Keratinocyte (primary cell): ENCODE measurements around the gene SKAP1. TPM values are rescaled to one million over a fixed set of nuclear protein-coding genes. Genes with fewer than 3 reads are reported as not detected.

ENCODE experiments used
- DNase-seq: peaks from one replicate; pipeline ENCODE4 v3.0.0-alpha.2; 2011; ENCODE audit warnings: low read depth, missing footprints, low spot score
- FAIRE-seq: peaks from 2 replicates; lab custom pipeline; 2011; peaks lifted over from hg19 to GRCh38; lab: Jason Lieb, UNC
- H2AFZ ChIP-seq: 2 replicates; pipeline ENCODE4 v1.6.0; 2012; ENCODE audit warnings: low read length, control low read depth, inconsistent platforms; ENCODE audit not compliant: control insufficient read depth
- H3K27ac ChIP-seq: 2 replicates; pipeline ENCODE4 v1.5.1; 2011; ENCODE audit warnings: low read length; ENCODE audit not compliant: control insufficient read depth, insufficient read depth
- H3K27me3 ChIP-seq: 3 replicates; pipeline ENCODE4 v1.6.0; 2011; ENCODE audit warnings: low read length; ENCODE audit not compliant: control insufficient read depth, insufficient read depth; ENCODE audit errors: extremely low read depth
- H3K36me3 ChIP-seq, 2 experiments: 2 replicates in 1 of 2; 3 replicates in 1 of 2; pipeline ENCODE4 v1.5.1; 2011; ENCODE audit warnings: low read length in 2 of 2, mild to moderate bottlenecking in 1 of 2; ENCODE audit not compliant: control insufficient read depth in 2 of 2, insufficient read depth in 2 of 2; ENCODE audit errors: extremely low read depth in 1 of 2
- H3K4me1 ChIP-seq: 3 replicates; pipeline ENCODE4 v1.5.1; 2011; ENCODE audit warnings: low read length; ENCODE audit not compliant: control insufficient read depth, insufficient read depth; ENCODE audit errors: extremely low read depth
- H3K4me2 ChIP-seq: 3 replicates; pipeline ENCODE4 v1.6.0; 2011; ENCODE audit warnings: low read depth, low read length; ENCODE audit not compliant: control insufficient read depth, insufficient read depth; ENCODE audit errors: extremely low read depth
- H3K4me3 ChIP-seq, 3 experiments: fragments of 200-600 bp in 1 of 3; sonication (generic) in 1 of 3; 2 replicates in 2 of 3; 3 replicates in 1 of 3; pipeline ENCODE4 v1.5.1; 2011 to 2016; ENCODE audit warnings: low read length in 3 of 3, mild to moderate bottlenecking in 3 of 3, control low read depth in 2 of 3, inconsistent platforms in 1 of 3, low read depth in 1 of 3, mixed read lengths in 1 of 3, mixed run types in 1 of 3, moderate library complexity in 1 of 3; ENCODE audit not compliant: control insufficient read depth in 2 of 3, insufficient read depth in 2 of 3; ENCODE audit errors: extremely low read depth in 1 of 3
- H3K79me2 ChIP-seq: 2 replicates; pipeline ENCODE4 v1.6.0; 2012; ENCODE audit warnings: low read length; ENCODE audit not compliant: control insufficient read depth, insufficient read depth
- H3K9ac ChIP-seq: 3 replicates; pipeline ENCODE4 v1.6.0; 2011; ENCODE audit warnings: low read length; ENCODE audit not compliant: control insufficient read depth, insufficient read depth; ENCODE audit errors: extremely low read depth
- H3K9me1 ChIP-seq: 3 replicates; pipeline ENCODE4 v1.6.0; 2011; ENCODE audit warnings: low read length; ENCODE audit not compliant: control insufficient read depth, insufficient read depth; ENCODE audit errors: extremely low read depth
- H3K9me3 ChIP-seq: 2 replicates; pipeline ENCODE4 v1.5.1; 2012; ENCODE audit warnings: low read depth, low read length; ENCODE audit not compliant: control insufficient read depth
- H4K20me1 ChIP-seq: 3 replicates; pipeline ENCODE4 v1.6.0; 2011; ENCODE audit warnings: low read length; ENCODE audit not compliant: control insufficient read depth, insufficient read depth; ENCODE audit errors: extremely low read depth
- EZH2 ChIP-seq: IDR thresholded peaks from one replicate; pipeline ENCODE4 v1.6.1; 2012; ENCODE audit warnings: inconsistent platforms, mild to moderate bottlenecking, low read length, moderate library complexity
- dilution Hi-C: fragments of 300-500 bp; cut with MboI; formaldehyde crosslinking; loops from one replicate; pipeline ENCODE4 v1.7.0; 2020; ENCODE audit warnings: low sequenced_read_pairs; ENCODE audit not compliant: extremely low pct_ligation_motif_present
- polyA plus RNA-seq, 5 experiments: library from polyadenylated mRNA; depleted of rRNA in 3 of 5; stranded (reverse) in 3 of 5; stranded (forward) in 1 of 5; unstranded in 1 of 5; fragments of >200 nt; gene quantifications; 1 replicate in 1 of 5; 2 replicates in 3 of 5; 3 replicates in 1 of 5; pipeline versions ENCODE4 v1.2.1 to v1.2.3, GENCODE V29; 2011 to 2012; ENCODE audit warnings: missing spikeins in 2 of 5, low read depth in 1 of 5, low replicate concordance in 1 of 5
- TF ChIP-seq, protein P1 (sequence below), 3 experiments: IDR thresholded peaks in 1 of 3; conservative IDR thresholded peaks in 1 of 3; optimal IDR thresholded peaks in 1 of 3; 2 replicates in 2 of 3; 3 replicates in 1 of 3; pipeline versions ENCODE3 to v1.5.1; 2011; ENCODE audit warnings: low read length in 3 of 3, mild to moderate bottlenecking in 3 of 3, moderate library complexity in 2 of 3, control low read depth in 1 of 3, inconsistent platforms in 1 of 3; ENCODE audit not compliant: insufficient read depth in 2 of 3; ENCODE audit errors: extremely low read depth in 1 of 3

The SKAP1 gene
- polyA plus RNA-seq, 1 donor (not counting 4 experiments of a cell fraction or from before 2014, with no cell fraction given): not detected

DNA sequence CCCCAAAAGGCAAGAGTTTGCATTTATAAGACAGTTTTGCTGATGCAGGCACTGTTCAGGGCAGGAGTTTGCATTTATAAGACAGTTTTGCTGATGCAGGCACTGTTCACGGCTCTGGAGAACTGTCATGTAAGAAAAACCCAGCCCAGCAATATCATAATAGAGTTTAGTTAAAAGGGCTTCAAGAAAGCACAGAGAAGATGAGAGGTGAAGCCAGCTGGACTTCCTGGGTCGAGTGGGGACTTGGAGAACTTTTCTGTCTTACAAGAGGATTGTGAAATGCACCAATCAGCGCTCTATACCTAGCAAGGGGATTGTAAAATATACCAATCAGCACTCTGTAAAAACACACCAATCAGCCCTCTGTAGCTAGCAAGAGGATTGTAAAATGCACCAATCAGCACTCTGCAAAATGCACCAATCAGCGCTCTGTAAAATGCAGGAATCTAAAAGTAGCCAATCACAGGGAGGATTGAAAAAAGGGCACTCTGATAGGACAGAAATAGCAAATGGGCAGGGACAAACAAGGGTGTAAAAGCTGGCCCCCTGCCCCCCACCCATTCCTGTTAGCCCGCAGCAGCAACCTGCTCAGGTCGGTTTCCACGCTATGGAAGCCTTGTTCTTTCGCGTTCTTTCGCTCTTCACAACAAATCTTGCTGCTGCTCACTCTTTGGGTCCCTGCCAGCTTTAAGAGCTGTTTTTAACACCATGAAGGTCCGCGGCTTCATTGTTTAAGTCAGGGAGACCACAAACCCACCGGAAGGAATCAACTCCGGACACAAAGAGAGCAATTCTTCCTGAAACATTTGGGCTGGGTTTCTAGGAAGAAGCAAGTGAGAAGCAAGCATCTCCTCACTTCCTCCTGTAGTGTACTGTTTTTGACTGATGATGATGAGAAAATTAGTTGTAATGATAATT lies 327.0 kb downstream of the SKAP1 start:
- Histone ChIP-seq H3K36me3 (no peaks in the 10 kb centered on the region), H3K27me3 (no peaks in the 10 kb centered on the region), H3K27ac (no peak overlapping the region), H3K9me3 (no peaks in the 10 kb centered on the region), H3K4me3 (no peak overlapping the region), H3K79me2 (peaks cover 32% of the 10 kb centered on the region), H2AFZ (no peak overlapping the region), H3K4me2 (no peak overlapping the region), H3K9ac (no peak overlapping the region), H3K9me1 (no peaks in the 10 kb centered on the region), H4K20me1 (no peaks in the 10 kb centered on the region), H3K4me1 (peaks cover 10% of the 10 kb centered on the region)
- DNase-seq (no peak), FAIRE-seq (no peak)
- TF ChIP-seq, protein P1, sequence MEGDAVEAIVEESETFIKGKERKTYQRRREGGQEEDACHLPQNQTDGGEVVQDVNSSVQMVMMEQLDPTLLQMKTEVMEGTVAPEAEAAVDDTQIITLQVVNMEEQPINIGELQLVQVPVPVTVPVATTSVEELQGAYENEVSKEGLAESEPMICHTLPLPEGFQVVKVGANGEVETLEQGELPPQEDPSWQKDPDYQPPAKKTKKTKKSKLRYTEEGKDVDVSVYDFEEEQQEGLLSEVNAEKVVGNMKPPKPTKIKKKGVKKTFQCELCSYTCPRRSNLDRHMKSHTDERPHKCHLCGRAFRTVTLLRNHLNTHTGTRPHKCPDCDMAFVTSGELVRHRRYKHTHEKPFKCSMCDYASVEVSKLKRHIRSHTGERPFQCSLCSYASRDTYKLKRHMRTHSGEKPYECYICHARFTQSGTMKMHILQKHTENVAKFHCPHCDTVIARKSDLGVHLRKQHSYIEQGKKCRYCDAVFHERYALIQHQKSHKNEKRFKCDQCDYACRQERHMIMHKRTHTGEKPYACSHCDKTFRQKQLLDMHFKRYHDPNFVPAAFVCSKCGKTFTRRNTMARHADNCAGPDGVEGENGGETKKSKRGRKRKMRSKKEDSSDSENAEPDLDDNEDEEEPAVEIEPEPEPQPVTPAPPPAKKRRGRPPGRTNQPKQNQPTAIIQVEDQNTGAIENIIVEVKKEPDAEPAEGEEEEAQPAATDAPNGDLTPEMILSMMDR (optimal IDR thresholded peaks at IDR 0.05 in 1 of 3, IDR thresholded peaks at IDR 0.05 in 1 of 3, conservative IDR thresholded peaks at IDR 0.05 in 1 of 3; ENCODE audit: extremely low read depth in 1 of 3, insufficient read depth in 2 of 3, low read length in 3 of 3): no peak
- no peak for TF ChIP-seq EZH2
- dilution Hi-C loops: no loop called here

GRCh38 chr17:48102043-48102750 lies 327.8 kb downstream of the SKAP1 start:
- FAIRE-seq: no peak
- TF ChIP-seq, protein P1 (optimal IDR thresholded peaks at IDR 0.05 in 1 of 3, IDR thresholded peaks at IDR 0.05 in 1 of 3, conservative IDR thresholded peaks at IDR 0.05 in 1 of 3; ENCODE audit: extremely low read depth in 1 of 3, insufficient read depth in 2 of 3, low read length in 3 of 3): no peak
- TF ChIP-seq EZH2: no peak

More at GRCh38 chr17:48102043-48102750, 327.8 kb downstream of the SKAP1 start:
- peak overlapping the region in 2 of 3 experiments; percentile 88 to 97 for H3K4me3 ChIP-seq
- H3K79me2 ChIP-seq: peaks cover 38% of the 10 kb centered on the region
- H3K27me3 ChIP-seq: no peaks in the 10 kb centered on the region
- dilution Hi-C loops: no loop called here
- no peak overlapping the region for H2AFZ ChIP-seq
- no peaks in the 10 kb centered on the region for H4K20me1 ChIP-seq
- H3K9ac ChIP-seq: no peak overlapping the region
- no peak overlapping the region for H3K27ac ChIP-seq
- H3K9me1 ChIP-seq: no peaks in the 10 kb centered on the region
- peak overlapping the region; percentile 67 for H3K4me2 ChIP-seq
- no peaks in the 10 kb centered on the region for H3K36me3 ChIP-seq
- DNase-seq: no peak
- H3K9me3 ChIP-seq: no peaks in the 10 kb centered on the region
- peaks cover 10% of the 10 kb centered on the region for H3K4me1 ChIP-seq
